Loucy (cell line): ENCODE results near the gene PTPRS.
"Not testable (repeated sequence)": the region's sequence is repeated elsewhere in the genome, so short reads cannot be mapped to it uniquely, and the experiment has no call there.

Experiments
- H2AFZ ChIP-seq: fragments of 200-600 bp; sonication (generic); 2 replicates; pipeline ENCODE4 v1.6.0; 2016; ENCODE audit warnings: antibody characterized with exemption, mild to moderate bottlenecking, low read length, moderate library complexity
- H3F3A ChIP-seq: fragments of 200-600 bp; 2 replicates; pipeline ENCODE4 v1.6.0; 2016; ENCODE audit warnings: antibody characterized with exemption, low read depth, mild to moderate bottlenecking
- H3K27me3 ChIP-seq: fragments of 200-600 bp; sonication (generic); 2 replicates; pipeline ENCODE4 v1.6.1; 2014; ENCODE audit warnings: low read length, mild to moderate bottlenecking; ENCODE audit not compliant: insufficient read depth, poor library complexity, severe bottlenecking
- H3K36me3 ChIP-seq: fragments of 200-600 bp; sonication (generic); 2 replicates; pipeline ENCODE4 v1.6.1; 2016; ENCODE audit warnings: low read length; ENCODE audit not compliant: insufficient read depth
- H3K4me1 ChIP-seq: fragments of 200-600 bp; sonication (generic); 2 replicates; pipeline ENCODE4 v1.5.1; 2014; ENCODE audit warnings: low read length, mild to moderate bottlenecking; ENCODE audit not compliant: insufficient read depth, poor library complexity, severe bottlenecking
- H3K4me2 ChIP-seq: fragments of 200-600 bp; sonication (generic); 2 replicates; pipeline ENCODE4 v1.6.0; 2014; ENCODE audit warnings: antibody characterized with exemption, low read length, low read depth, mild to moderate bottlenecking; ENCODE audit not compliant: poor library complexity, severe bottlenecking
- H3K4me3 ChIP-seq: fragments of 200-600 bp; sonication (generic); 2 replicates; pipeline ENCODE4 v1.5.1; 2014; ENCODE audit warnings: low read length, mild to moderate bottlenecking, mixed read lengths; ENCODE audit not compliant: poor library complexity, severe bottlenecking
- H3K79me2 ChIP-seq: fragments of 200-600 bp; sonication (generic); 2 replicates; pipeline ENCODE4 v1.6.1; 2014; ENCODE audit warnings: low read length; ENCODE audit not compliant: insufficient read depth
- H3K9ac ChIP-seq: fragments of 200-600 bp; sonication (generic); 2 replicates; pipeline ENCODE4 v1.6.0; 2014; ENCODE audit warnings: mild to moderate bottlenecking, low read depth, low read length, moderate library complexity; ENCODE audit not compliant: poor library complexity, severe bottlenecking
- H3K9me2 ChIP-seq: fragments of 200-600 bp; sonication (generic); replicated peaks from 2 replicates; pipeline ENCODE4 v1.6.1; 2016; ENCODE audit warnings: low read depth, low read length, mixed read lengths
- H3K9me3 ChIP-seq: fragments of 200-600 bp; sonication (generic); 2 replicates; pipeline ENCODE4 v1.6.1; 2014; ENCODE audit warnings: mild to moderate bottlenecking, antibody characterized with exemption, low read length, low read depth; ENCODE audit not compliant: insufficient read depth
- H4K20me1 ChIP-seq: fragments of 200-600 bp; sonication (generic); 2 replicates; pipeline ENCODE4 v1.6.0; 2014; ENCODE audit warnings: antibody characterized with exemption, low read length, mild to moderate bottlenecking; ENCODE audit not compliant: insufficient read depth, poor library complexity, severe bottlenecking
- CTCF ChIP-seq: fragments of 200-600 bp; sonication (generic); conservative IDR thresholded peaks from 2 replicates; pipeline ENCODE4 v1.5.1; 2014; ENCODE audit warnings: mild to moderate bottlenecking, antibody characterized with exemption, low read length
- EZH2phosphoT487 ChIP-seq: fragments of 200-600 bp; IDR thresholded peaks from 2 replicates; pipeline ENCODE4 v1.6.1; 2018; ENCODE audit warnings: antibody characterized with exemption, mild to moderate bottlenecking, moderate library complexity, borderline replicate concordance

Gene PTPRS

GRCh38 chr19:5367530-5368133 lies 27.0 kb upstream of the PTPRS start:
- no peaks in the 10 kb centered on the region for H3K9me2 ChIP-seq
- no peaks in the 10 kb centered on the region for H3K4me1 ChIP-seq
- no peaks in the 10 kb centered on the region for H3F3A ChIP-seq
- no peak overlapping the region for H2AFZ ChIP-seq
- H3K4me3 ChIP-seq = no peak overlapping the region
- no peak overlapping the region for H3K4me2 ChIP-seq
- no peaks in the 10 kb centered on the region for H4K20me1 ChIP-seq
- TF ChIP-seq EZH2phosphoT487 (no peak), CTCF (no peak)
- no peaks in the 10 kb centered on the region for H3K79me2 ChIP-seq
- no peaks in the 10 kb centered on the region for H3K27me3 ChIP-seq
- no peaks in the 10 kb centered on the region for H3K36me3 ChIP-seq
- H3K9ac ChIP-seq = no peak overlapping the region
- no peaks in the 10 kb centered on the region for H3K9me3 ChIP-seq

GRCh38 chr19:5365905-5366304 lies 25.3 kb upstream of the PTPRS start:
- H2AFZ ChIP-seq = no peak overlapping the region
- H4K20me1 ChIP-seq = no peaks in the 10 kb centered on the region

GRCh38 chr19:5364674-5365073 lies 24.1 kb upstream of the PTPRS start:
- Histone ChIP-seq H3K9me2 (no peaks in the 10 kb centered on the region), H3K9me3 (no peaks in the 10 kb centered on the region), H3K4me1 (no peaks in the 10 kb centered on the region), H3K79me2 (no peaks in the 10 kb centered on the region), H3K4me2 (no peak overlapping the region), H3K9ac (no peak overlapping the region), H3K27me3 (no peaks in the 10 kb centered on the region), H3K4me3 (no peak overlapping the region), H4K20me1 (no peaks in the 10 kb centered on the region), H3F3A (no peaks in the 10 kb centered on the region), H3K36me3 (no peaks in the 10 kb centered on the region), H2AFZ (no peak overlapping the region)
- no peak for TF ChIP-seq EZH2phosphoT487
- TF ChIP-seq CTCF = no peak

More at GRCh38 chr19:5365905-5366304, 25.3 kb upstream of the PTPRS start:
- TF ChIP-seq CTCF (no peak), EZH2phosphoT487 (no peak)
- Histone ChIP-seq H3K4me1 (no peaks in the 10 kb centered on the region), H3K4me2 (no peak overlapping the region), H3K9me3 (no peaks in the 10 kb centered on the region), H3F3A (no peaks in the 10 kb centered on the region), H3K27me3 (no peaks in the 10 kb centered on the region), H3K9me2 (no peaks in the 10 kb centered on the region), H3K79me2 (no peaks in the 10 kb centered on the region), H3K36me3 (no peaks in the 10 kb centered on the region), H3K9ac (no peak overlapping the region), H3K4me3 (no peak overlapping the region)

GRCh38 chr19:5361839-5362238 lies 21.2 kb upstream of the PTPRS start:
- H3K4me3 ChIP-seq, H3K9me3 ChIP-seq, H4K20me1 ChIP-seq: not testable (repeated sequence)

More at GRCh38 chr19:5361839-5362238, 21.2 kb upstream of the PTPRS start:
- H3K4me2 ChIP-seq, H3F3A ChIP-seq, H3K36me3 ChIP-seq, H3K9ac ChIP-seq, H2AFZ ChIP-seq, H3K9me2 ChIP-seq, H3K4me1 ChIP-seq, H3K27me3 ChIP-seq, H3K79me2 ChIP-seq: not testable (repeated sequence)
